ENCODE results near the gene SYNDIG1. TPM values are rescaled to one million over a fixed set of nuclear protein-coding genes. Genes with fewer than 3 reads are reported as not detected.

SYNDIG1 gene
- total RNA-seq, 1 donor = 2.2 TPM

DNA sequence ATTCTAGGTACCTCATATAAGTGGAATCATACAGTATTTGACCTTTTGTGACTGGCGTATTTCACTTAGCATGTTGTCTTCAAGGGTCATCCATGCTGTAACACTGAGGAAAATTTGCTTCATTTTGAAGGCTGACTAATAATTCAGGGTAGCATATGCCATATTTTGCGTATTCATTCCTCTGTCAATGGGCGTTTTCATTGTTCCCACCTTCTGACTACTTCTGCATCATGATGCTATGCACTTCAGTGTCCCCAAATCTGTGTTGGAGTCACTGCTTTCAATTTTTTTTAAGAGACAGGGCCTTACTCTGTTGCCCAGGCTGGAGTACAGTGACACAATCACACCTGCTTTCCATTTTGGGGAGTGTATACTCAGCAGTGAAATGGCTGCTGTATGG, 51.6 kb downstream of the SYNDIG1 start:
- Histone ChIP-seq H3K9me3 (ENCODE audit: low read depth, low read length) (no peaks in the 10 kb centered on the region), H3K79me2 (ENCODE audit: insufficient read depth, low read length) (no peaks in the 10 kb centered on the region), H2AFZ (ENCODE audit: low read length) (no peak overlapping the region), H3K4me1 (ENCODE audit: insufficient read depth, low read length) (no peaks in the 10 kb centered on the region), H3K27ac (ENCODE audit: low read depth, low read length) (no peak overlapping the region), H3K36me3 (ENCODE audit: insufficient read depth, low read length) (no peaks in the 10 kb centered on the region), H4K20me1 (ENCODE audit: insufficient read depth, low read length) (no peaks in the 10 kb centered on the region), H3K4me3 (ENCODE audit: insufficient read depth, low read length) (no peak overlapping the region), H3K27me3 (ENCODE audit: insufficient read depth, low read length) (no peaks in the 10 kb centered on the region), H3K4me2 (ENCODE audit: insufficient read depth, low read length) (no peak overlapping the region)
- DNase-seq (ENCODE audit: insufficient read length, low spot score, missing footprints) = no peak
- TF ChIP-seq CTCF (IDR thresholded peaks at IDR 0.05; ENCODE audit: extremely low read depth, low read depth, low read length) = no peak

- Histone ChIP-seq H3K79me2 (ENCODE audit: insufficient read depth, low read length) (no peaks in the 10 kb centered on the region), H3K4me2 (ENCODE audit: insufficient read depth, low read length) (no peak overlapping the region), H4K20me1 (ENCODE audit: insufficient read depth, low read length) (no peaks in the 10 kb centered on the region), H3K36me3 (ENCODE audit: insufficient read depth, low read length) (no peaks in the 10 kb centered on the region), H3K4me1 (ENCODE audit: insufficient read depth, low read length) (no peaks in the 10 kb centered on the region), H3K27ac (ENCODE audit: low read depth, low read length) (no peak overlapping the region), H3K9me3 (ENCODE audit: low read depth, low read length) (no peaks in the 10 kb centered on the region), H2AFZ (ENCODE audit: low read length) (no peak overlapping the region), H3K27me3 (ENCODE audit: insufficient read depth, low read length) (no peaks in the 10 kb centered on the region), H3K4me3 (ENCODE audit: insufficient read depth, low read length) (no peak overlapping the region)
- no peak for DNase-seq (ENCODE audit: insufficient read length, low spot score, missing footprints)
- no peak for TF ChIP-seq CTCF (IDR thresholded peaks at IDR 0.05; ENCODE audit: extremely low read depth, low read depth, low read length)
Measured at GRCh38 chr20:24522452-24523330, 53.3 kb downstream of the SYNDIG1 start.

DNA sequence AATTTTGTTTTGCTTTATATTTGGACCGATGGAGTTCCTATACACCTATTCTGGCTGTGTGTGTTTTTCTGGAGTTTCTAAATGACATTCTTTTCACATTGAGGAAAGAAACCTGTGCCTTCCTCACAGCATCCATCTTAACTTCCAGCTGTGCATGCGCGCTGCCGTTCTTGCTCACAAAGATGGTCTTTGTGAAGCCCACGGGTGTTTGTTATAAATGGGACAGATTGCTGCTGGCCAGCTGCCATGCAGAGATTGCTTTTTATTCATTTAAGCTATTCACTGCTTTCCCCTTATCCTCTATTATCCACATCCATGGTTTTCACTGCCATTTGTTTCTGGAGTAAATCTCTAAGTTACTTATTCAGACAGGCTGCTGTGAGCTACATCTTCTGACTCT, 54.2 kb downstream of the SYNDIG1 start:
- Histone ChIP-seq H2AFZ (ENCODE audit: low read length) (no peak overlapping the region), H3K27me3 (ENCODE audit: insufficient read depth, low read length) (no peaks in the 10 kb centered on the region), H3K9me3 (ENCODE audit: low read depth, low read length) (no peaks in the 10 kb centered on the region), H4K20me1 (ENCODE audit: insufficient read depth, low read length) (no peaks in the 10 kb centered on the region), H3K36me3 (ENCODE audit: insufficient read depth, low read length) (no peaks in the 10 kb centered on the region), H3K27ac (ENCODE audit: low read depth, low read length) (no peak overlapping the region), H3K4me2 (ENCODE audit: insufficient read depth, low read length) (no peak overlapping the region), H3K4me3 (ENCODE audit: insufficient read depth, low read length) (no peak overlapping the region), H3K79me2 (ENCODE audit: insufficient read depth, low read length) (no peaks in the 10 kb centered on the region), H3K4me1 (ENCODE audit: insufficient read depth, low read length) (no peaks in the 10 kb centered on the region)
- TF ChIP-seq CTCF (IDR thresholded peaks at IDR 0.05; ENCODE audit: extremely low read depth, low read depth, low read length) = no peak
- DNase-seq (ENCODE audit: insufficient read length, low spot score, missing footprints) = no peak

DNA sequence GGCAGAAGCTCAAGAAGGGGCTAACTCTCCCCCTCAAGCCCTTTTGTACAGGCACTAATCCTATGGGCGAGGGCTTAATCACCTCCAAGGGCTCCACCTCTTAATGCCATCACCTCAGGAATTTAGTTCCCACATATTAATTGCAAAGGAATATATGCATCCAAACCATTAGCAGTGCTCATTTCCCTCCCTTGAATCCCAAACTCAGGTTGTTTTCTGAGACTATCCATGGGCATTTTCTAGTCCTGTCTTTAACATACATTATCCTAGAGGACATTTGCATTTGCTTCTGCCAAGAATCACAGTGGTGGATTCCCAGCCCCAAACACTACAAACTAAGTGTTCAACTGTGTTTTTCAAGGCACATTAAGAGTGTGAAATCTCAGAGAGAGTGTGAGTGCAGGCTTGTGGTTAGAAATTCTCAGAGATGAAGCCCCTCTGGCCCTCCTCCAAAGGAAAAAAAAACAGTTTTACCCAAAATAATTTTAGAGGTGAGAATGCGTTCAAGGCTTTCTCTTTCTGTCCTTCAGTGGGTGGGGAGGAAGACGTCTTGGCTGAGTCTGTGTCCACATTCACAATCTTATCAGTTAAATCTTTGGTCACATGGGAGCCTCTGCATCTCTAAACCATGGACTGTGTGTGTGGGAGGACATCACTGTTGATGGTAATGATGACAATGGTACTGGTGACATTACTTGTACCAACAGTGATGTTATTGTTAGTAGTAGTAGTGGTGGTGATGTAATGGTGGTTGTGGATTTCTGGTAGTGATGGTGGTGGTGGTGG, 59.3 kb downstream of the SYNDIG1 start:
- no peaks in the 10 kb centered on the region for H3K9me3 ChIP-seq (ENCODE audit: low read depth, low read length)
- H3K4me1 ChIP-seq (ENCODE audit: insufficient read depth, low read length) = no peaks in the 10 kb centered on the region
- H3K79me2 ChIP-seq (ENCODE audit: insufficient read depth, low read length) = no peaks in the 10 kb centered on the region
- no peaks in the 10 kb centered on the region for H4K20me1 ChIP-seq (ENCODE audit: insufficient read depth, low read length)
- H3K27me3 ChIP-seq (ENCODE audit: insufficient read depth, low read length) = no peaks in the 10 kb centered on the region
- H2AFZ ChIP-seq (ENCODE audit: low read length) = no peak overlapping the region
- H3K4me3 ChIP-seq (ENCODE audit: insufficient read depth, low read length) = no peak overlapping the region
- no peak overlapping the region for H3K4me2 ChIP-seq (ENCODE audit: insufficient read depth, low read length)
- TF ChIP-seq CTCF (IDR thresholded peaks at IDR 0.05; ENCODE audit: extremely low read depth, low read depth, low read length) = no peak
- H3K36me3 ChIP-seq (ENCODE audit: insufficient read depth, low read length) = no peaks in the 10 kb centered on the region
- no peak for DNase-seq (ENCODE audit: insufficient read length, low spot score, missing footprints)
- H3K27ac ChIP-seq (ENCODE audit: low read depth, low read length) = no peak overlapping the region
